Esophagus squamous epithelium (tissue), 4 donors: Measurements from ENCODE around the gene RCHY1.

Source experiments
- CTCF ChIP-seq, 6 experiments: fragments of 450-650 bp in 4 of 6; fragments of 200-600 bp in 2 of 6; sonication (generic) in 2 of 6; IDR thresholded peaks; one replicate each; pipeline ENCODE4 v1.5.1; 2016 to 2019; ENCODE audit warnings: antibody characterized with exemption in 6 of 6, mild to moderate bottlenecking in 4 of 6, moderate library complexity in 4 of 6
- POLR2A ChIP-seq, 4 donors: fragments of 450-650 bp; IDR thresholded peaks; one replicate each; pipeline ENCODE4 v1.6.1; 2017; ENCODE audit warnings: antibody characterized with exemption in 4 of 4, mild to moderate bottlenecking in 4 of 4, moderate library complexity in 3 of 4

GRCh38 chr4:75542824-75543223 is 28.6 kb upstream of the RCHY1 start:
- TF ChIP-seq POLR2A (IDR thresholded peaks at IDR 0.05) (no peak), CTCF (IDR thresholded peaks at IDR 0.05) (no peak)
